ENCODE results near the gene PMEPA1. TPM values are rescaled to one million over a fixed set of nuclear protein-coding genes. Genes with fewer than 3 reads are reported as not detected.

Gene PMEPA1
- total RNA-seq, 1 donor from 2014 or later: 61.3 TPM

GRCh38 chr20:57749869-57750268 lies 40.1 kb upstream of the PMEPA1 start:
- Mint-ChIP-seq H3K4me1 (ENCODE audit: unreplicated experiment) (peaks cover 19% of the 10 kb centered on the region), H3K27ac (ENCODE audit: unreplicated experiment) (no peak overlapping the region), H3K4me3 (ENCODE audit: unreplicated experiment) (no peak overlapping the region), H3K36me3 (ENCODE audit: low read depth, unreplicated experiment) (no peaks in the 10 kb centered on the region), H3K27me3 (ENCODE audit: unreplicated experiment) (peaks cover 1% of the 10 kb centered on the region), H3K9me3 (ENCODE audit: unreplicated experiment) (no peaks in the 10 kb centered on the region)
- no peak for DNase-seq (ENCODE audit: low spot score)
- TF ChIP-seq CTCF (IDR thresholded peaks at IDR 0.05; ENCODE audit: unreplicated experiment): no peak

- peak overlapping the region; percentile 18 for H3K27ac Mint-ChIP-seq (ENCODE audit: unreplicated experiment)
- no peak overlapping the region for H3K4me3 Mint-ChIP-seq (ENCODE audit: unreplicated experiment)
- no peak for DNase-seq (ENCODE audit: low spot score)
- H3K36me3 Mint-ChIP-seq (ENCODE audit: low read depth, unreplicated experiment): no peaks in the 10 kb centered on the region
- no peak for TF ChIP-seq CTCF (IDR thresholded peaks at IDR 0.05; ENCODE audit: unreplicated experiment)
- no peaks in the 10 kb centered on the region for H3K9me3 Mint-ChIP-seq (ENCODE audit: unreplicated experiment)
- peaks cover 19% of the 10 kb centered on the region for H3K4me1 Mint-ChIP-seq (ENCODE audit: unreplicated experiment)
- H3K27me3 Mint-ChIP-seq (ENCODE audit: unreplicated experiment): no peaks in the 10 kb centered on the region
Measured at GRCh38 chr20:57749131-57749690, 39.4 kb upstream of the PMEPA1 start.

GRCh38 chr20:57748601-57749130 lies 38.9 kb upstream of the PMEPA1 start:
- no peaks in the 10 kb centered on the region for H3K27me3 Mint-ChIP-seq (ENCODE audit: unreplicated experiment)
- TF ChIP-seq CTCF (IDR thresholded peaks at IDR 0.05; ENCODE audit: unreplicated experiment): no peak
- no peak overlapping the region for H3K4me3 Mint-ChIP-seq (ENCODE audit: unreplicated experiment)
- DNase-seq (ENCODE audit: low spot score): no peak
- H3K27ac Mint-ChIP-seq (ENCODE audit: unreplicated experiment): no peak overlapping the region
- no peaks in the 10 kb centered on the region for H3K36me3 Mint-ChIP-seq (ENCODE audit: low read depth, unreplicated experiment)
- H3K4me1 Mint-ChIP-seq (ENCODE audit: unreplicated experiment): peaks cover 17% of the 10 kb centered on the region
- H3K9me3 Mint-ChIP-seq (ENCODE audit: unreplicated experiment): no peaks in the 10 kb centered on the region

GRCh38 chr20:57747861-57748481 lies 38.2 kb upstream of the PMEPA1 start:
- peaks cover 17% of the 10 kb centered on the region for H3K4me1 Mint-ChIP-seq (ENCODE audit: unreplicated experiment)
- no peaks in the 10 kb centered on the region for H3K9me3 Mint-ChIP-seq (ENCODE audit: unreplicated experiment)
- no peak for DNase-seq (ENCODE audit: low spot score)
- no peak for TF ChIP-seq CTCF (IDR thresholded peaks at IDR 0.05; ENCODE audit: unreplicated experiment)
- H3K4me3 Mint-ChIP-seq (ENCODE audit: unreplicated experiment): no peak overlapping the region
- no peak overlapping the region for H3K27ac Mint-ChIP-seq (ENCODE audit: unreplicated experiment)
- H3K27me3 Mint-ChIP-seq (ENCODE audit: unreplicated experiment): no peaks in the 10 kb centered on the region
- no peaks in the 10 kb centered on the region for H3K36me3 Mint-ChIP-seq (ENCODE audit: low read depth, unreplicated experiment)

- Mint-ChIP-seq H3K4me3 (ENCODE audit: unreplicated experiment) (no peak overlapping the region), H3K27ac (ENCODE audit: unreplicated experiment) (no peak overlapping the region), H3K36me3 (ENCODE audit: low read depth, unreplicated experiment) (no peaks in the 10 kb centered on the region), H3K27me3 (ENCODE audit: unreplicated experiment) (peaks cover 1% of the 10 kb centered on the region), H3K9me3 (ENCODE audit: unreplicated experiment) (no peaks in the 10 kb centered on the region), H3K4me1 (ENCODE audit: unreplicated experiment) (peaks cover 17% of the 10 kb centered on the region)
- DNase-seq (ENCODE audit: low spot score): no peak
- TF ChIP-seq CTCF (IDR thresholded peaks at IDR 0.05; ENCODE audit: unreplicated experiment): no peak
Measured at GRCh38 chr20:57746832-57747404, 37.1 kb upstream of the PMEPA1 start.
